Skeletal muscle satellite cell (primary cell): Measurements from ENCODE around the gene KLC1.

Experiments used
- H3K27me3 ChIP-seq: 2 replicates; pipeline ENCODE4 v1.7.0; 2013; ENCODE audit warnings: low read length; ENCODE audit not compliant: control insufficient read depth, insufficient read depth
- H3K36me3 ChIP-seq: 2 replicates; pipeline ENCODE4 v1.7.0; 2013; ENCODE audit warnings: mild to moderate bottlenecking, control low read depth, low read length; ENCODE audit not compliant: insufficient read depth
- H3K4me1 ChIP-seq: 2 replicates; pipeline ENCODE4 v1.7.0; 2013; ENCODE audit warnings: low read length; ENCODE audit not compliant: control insufficient read depth, insufficient read depth
- H3K4me2 ChIP-seq: 2 replicates; pipeline ENCODE4 v1.7.0; 2013; ENCODE audit warnings: mild to moderate bottlenecking, low read length
- H3K4me3 ChIP-seq: 2 replicates; pipeline ENCODE4 v1.7.0; 2013; ENCODE audit warnings: low read length
- H3K9ac ChIP-seq: 2 replicates; pipeline ENCODE4 v1.7.0; 2013; ENCODE audit warnings: mild to moderate bottlenecking, low read depth, low read length, moderate library complexity
- H3K9me3 ChIP-seq: replicated peaks from 2 replicates; pipeline ENCODE4 v1.7.0; 2013; ENCODE audit warnings: mild to moderate bottlenecking, control low read depth, low read length

The KLC1 gene

DNA sequence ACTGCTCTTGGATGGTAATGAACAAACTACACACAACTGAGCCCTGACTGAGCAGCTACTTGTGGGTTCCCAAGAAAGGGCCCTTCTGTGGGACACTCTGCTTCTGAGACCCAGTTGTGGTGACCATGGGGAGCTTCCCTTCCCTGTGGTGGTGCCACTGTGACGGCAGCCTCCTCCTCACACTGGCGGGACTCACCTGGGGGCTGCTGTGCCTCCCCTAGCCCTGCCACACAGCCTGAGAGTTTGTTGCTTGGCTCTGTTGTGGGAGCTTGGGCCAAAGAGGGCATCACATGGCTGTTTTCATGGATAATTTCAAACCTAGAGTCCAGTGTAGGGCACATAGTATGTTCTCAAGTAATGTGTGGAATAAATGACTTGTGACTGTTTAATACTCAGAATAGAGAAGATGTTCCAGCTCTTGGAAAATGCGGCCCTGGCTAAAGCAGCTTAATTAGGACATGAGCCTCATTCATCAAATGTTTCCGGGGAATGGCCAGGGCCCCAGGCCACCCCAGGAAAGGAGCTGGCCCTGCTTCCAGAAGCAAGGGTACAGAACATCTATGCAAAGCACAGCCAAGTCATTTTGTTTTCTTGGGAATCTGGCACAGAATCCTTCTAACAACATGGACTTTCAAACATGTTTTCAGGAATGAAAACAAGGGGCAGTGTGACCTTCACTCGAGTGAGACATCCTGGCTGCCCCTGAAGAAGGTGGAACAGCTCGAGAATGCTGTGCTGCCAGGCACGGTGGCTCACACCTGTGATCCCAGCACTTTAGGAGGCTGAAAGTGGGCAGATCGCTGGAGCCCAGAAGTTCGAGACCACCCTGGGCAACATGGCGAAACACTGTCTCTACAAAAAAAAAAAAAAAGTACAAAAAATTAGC, 107.8 kb downstream of the KLC1 start:
- no peaks in the 10 kb centered on the region for H3K9me3 ChIP-seq
- H3K36me3 ChIP-seq, result peaks cover 35% of the 10 kb centered on the region
- no peak overlapping the region for H3K9ac ChIP-seq
- H3K4me1 ChIP-seq, result peaks cover 4% of the 10 kb centered on the region
- H3K4me2 ChIP-seq, result no peak overlapping the region
- no peaks in the 10 kb centered on the region for H3K27me3 ChIP-seq
- H3K4me3 ChIP-seq, result no peak overlapping the region

- H3K4me1 ChIP-seq, result peaks cover 4% of the 10 kb centered on the region
- peaks cover 28% of the 10 kb centered on the region for H3K36me3 ChIP-seq
- H3K4me2 ChIP-seq, result no peak overlapping the region
- no peaks in the 10 kb centered on the region for H3K9me3 ChIP-seq
- H3K27me3 ChIP-seq, result no peaks in the 10 kb centered on the region
- no peak overlapping the region for H3K4me3 ChIP-seq
- H3K9ac ChIP-seq, result no peak overlapping the region
Measured at GRCh38 chr14:103737432-103738045, 108.5 kb downstream of the KLC1 start.

DNA sequence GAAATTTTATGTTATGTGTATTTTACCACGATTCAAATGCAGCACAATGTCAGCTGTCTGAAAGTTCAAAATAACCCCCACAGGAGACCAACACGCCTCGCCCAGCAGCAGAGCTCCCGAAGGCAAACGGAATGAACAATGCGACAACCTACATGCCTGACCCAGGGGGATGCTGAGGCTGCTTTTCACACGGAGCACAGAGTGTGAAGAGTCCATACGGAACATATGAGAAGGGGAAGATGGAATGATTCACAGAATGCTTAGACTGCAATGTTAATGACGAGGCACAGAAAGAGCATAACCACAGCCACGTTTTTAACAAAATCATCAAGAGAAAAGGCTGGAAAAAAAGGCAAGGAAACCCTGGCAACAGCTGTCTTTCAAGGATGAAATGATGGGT, 109.2 kb downstream of the KLC1 start:
- H3K4me1 ChIP-seq, result peaks cover 4% of the 10 kb centered on the region

DNA sequence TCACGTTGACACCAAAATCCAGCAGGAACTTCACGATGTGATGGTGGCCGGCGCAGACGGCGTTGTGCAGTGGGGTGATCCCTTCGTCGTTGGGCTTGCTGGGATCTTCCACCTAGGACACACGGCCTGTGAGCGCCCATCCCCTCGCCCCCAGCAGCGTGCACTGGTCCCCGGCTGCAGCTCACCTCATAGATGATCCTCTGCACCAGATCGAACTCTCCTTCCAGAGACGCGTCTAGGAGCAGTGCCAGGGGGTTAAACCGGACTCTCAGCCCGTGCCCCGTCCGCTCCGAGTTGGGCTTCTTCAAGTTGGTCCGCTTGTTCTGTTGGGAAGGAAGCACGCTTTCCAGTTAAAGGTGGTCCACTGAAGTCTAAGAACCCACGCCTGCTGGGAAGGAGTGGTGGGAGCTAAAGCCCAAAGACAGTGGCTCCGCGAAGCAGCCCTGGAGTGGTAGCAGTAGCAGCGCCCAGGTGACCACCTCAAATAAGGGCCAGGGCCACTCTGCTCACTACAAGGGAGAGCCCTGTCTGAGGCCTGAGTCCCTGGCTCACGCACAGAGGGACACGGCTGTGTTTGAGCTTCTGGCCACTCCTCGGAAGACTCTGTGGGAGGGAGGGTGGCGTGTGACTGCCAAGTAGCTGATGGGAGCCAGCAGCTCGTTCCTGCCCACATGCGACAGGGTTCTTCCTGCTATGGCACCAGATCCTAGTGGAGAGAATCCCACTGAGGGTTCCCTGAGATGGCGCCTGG, 109.9 kb downstream of the KLC1 start:
- H3K9ac ChIP-seq, result no peak overlapping the region
- no peak overlapping the region for H3K4me3 ChIP-seq
- peaks cover 15% of the 10 kb centered on the region for H3K36me3 ChIP-seq
- peaks cover 4% of the 10 kb centered on the region for H3K4me1 ChIP-seq
- H3K9me3 ChIP-seq, result no peaks in the 10 kb centered on the region
- no peaks in the 10 kb centered on the region for H3K27me3 ChIP-seq
- H3K4me2 ChIP-seq, result no peak overlapping the region

More for the DNA sequence above, 109.2 kb downstream of the KLC1 start:
- Histone ChIP-seq H3K27me3 (no peaks in the 10 kb centered on the region), H3K9ac (no peak overlapping the region), H3K36me3 (peaks cover 22% of the 10 kb centered on the region), H3K9me3 (no peaks in the 10 kb centered on the region), H3K4me3 (no peak overlapping the region), H3K4me2 (no peak overlapping the region)

GRCh38 chr14:103739466-103739792, 110.4 kb downstream of the KLC1 start:
- H3K9me3 ChIP-seq, result no peaks in the 10 kb centered on the region
- H3K4me3 ChIP-seq, result no peak overlapping the region
- peaks cover 4% of the 10 kb centered on the region for H3K4me1 ChIP-seq
- no peak overlapping the region for H3K9ac ChIP-seq
- no peak overlapping the region for H3K4me2 ChIP-seq
- H3K36me3 ChIP-seq, result peaks cover 9% of the 10 kb centered on the region
- H3K27me3 ChIP-seq, result no peaks in the 10 kb centered on the region

- no peaks in the 10 kb centered on the region for H3K27me3 ChIP-seq
- H3K4me3 ChIP-seq, result no peak overlapping the region
- H3K4me2 ChIP-seq, result no peak overlapping the region
- H3K9ac ChIP-seq, result no peak overlapping the region
- H3K4me1 ChIP-seq, result peaks cover 4% of the 10 kb centered on the region
- peaks cover 6% of the 10 kb centered on the region for H3K36me3 ChIP-seq
- no peaks in the 10 kb centered on the region for H3K9me3 ChIP-seq
Measured at GRCh38 chr14:103739793-103740501, 110.9 kb downstream of the KLC1 start.

GRCh38 chr14:103740991-103741689, 112.1 kb downstream of the KLC1 start:
- Histone ChIP-seq H3K9me3 (no peaks in the 10 kb centered on the region), H3K36me3 (no peaks in the 10 kb centered on the region), H3K9ac (no peak overlapping the region), H3K27me3 (no peaks in the 10 kb centered on the region), H3K4me1 (peaks cover 4% of the 10 kb centered on the region), H3K4me2 (no peak overlapping the region), H3K4me3 (no peak overlapping the region)

GRCh38 chr14:103741876-103742275, 112.9 kb downstream of the KLC1 start:
- Histone ChIP-seq H3K4me2 (no peak overlapping the region), H3K27me3 (no peaks in the 10 kb centered on the region), H3K36me3 (no peaks in the 10 kb centered on the region), H3K9me3 (no peaks in the 10 kb centered on the region), H3K4me3 (no peak overlapping the region), H3K4me1 (peaks cover 4% of the 10 kb centered on the region), H3K9ac (no peak overlapping the region)

DNA sequence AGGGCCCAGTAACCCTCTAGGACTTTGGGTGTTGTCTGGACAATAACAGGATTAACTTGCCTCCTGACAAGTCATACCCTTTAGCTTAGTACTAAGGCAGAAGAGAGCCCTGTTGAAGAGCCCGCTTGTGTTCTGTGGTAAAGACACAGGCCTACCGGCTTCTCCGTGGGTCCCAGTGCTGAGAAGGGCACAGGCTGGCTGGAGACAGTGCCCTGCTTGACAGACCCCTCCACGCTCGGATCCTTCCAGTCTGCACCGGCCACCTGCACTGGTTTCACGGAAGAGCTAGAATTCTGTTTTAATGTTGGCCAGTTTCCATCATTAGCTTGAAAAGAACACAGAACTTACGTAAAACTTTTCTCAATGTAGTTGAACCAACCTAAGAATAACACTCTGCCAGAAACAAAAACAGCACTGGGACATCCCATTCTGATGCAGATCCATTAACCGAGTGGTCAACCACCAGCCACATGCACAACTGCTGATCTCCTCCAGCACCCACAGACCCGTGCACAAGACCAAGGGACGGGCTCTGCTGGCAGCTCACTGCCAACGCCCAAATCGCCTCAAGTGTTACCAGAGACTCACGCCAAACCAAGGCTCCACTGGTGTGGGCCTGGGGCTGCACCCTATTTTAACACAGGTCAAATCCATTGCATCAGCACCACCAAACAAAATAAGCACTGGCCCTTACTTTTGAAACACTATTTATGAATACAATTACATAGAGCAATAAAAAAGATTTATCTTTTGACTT, 113.7 kb downstream of the KLC1 start:
- Histone ChIP-seq H3K4me1 (peaks cover 4% of the 10 kb centered on the region), H3K36me3 (no peaks in the 10 kb centered on the region), H3K4me2 (no peak overlapping the region), H3K9ac (no peak overlapping the region), H3K27me3 (no peaks in the 10 kb centered on the region), H3K9me3 (no peaks in the 10 kb centered on the region), H3K4me3 (no peak overlapping the region)

GRCh38 chr14:103743691-103744090, 114.7 kb downstream of the KLC1 start:
- no peak overlapping the region for H3K4me3 ChIP-seq
- no peaks in the 10 kb centered on the region for H3K36me3 ChIP-seq
- no peaks in the 10 kb centered on the region for H3K9me3 ChIP-seq
- no peak overlapping the region for H3K4me2 ChIP-seq
- H3K27me3 ChIP-seq, result no peaks in the 10 kb centered on the region
- H3K9ac ChIP-seq, result no peak overlapping the region
- peaks cover 4% of the 10 kb centered on the region for H3K4me1 ChIP-seq
